ENCODE measurements around the gene TGIF2. TPM values are rescaled to one million over a fixed set of nuclear protein-coding genes. Genes with fewer than 3 reads are reported as not detected.
A peak's percentile ranks its signal among the peaks of the same experiment; 100 is the strongest.

Gene TGIF2
- total RNA-seq, 1 experiment from 2014 or later: 17.1 TPM

DNA sequence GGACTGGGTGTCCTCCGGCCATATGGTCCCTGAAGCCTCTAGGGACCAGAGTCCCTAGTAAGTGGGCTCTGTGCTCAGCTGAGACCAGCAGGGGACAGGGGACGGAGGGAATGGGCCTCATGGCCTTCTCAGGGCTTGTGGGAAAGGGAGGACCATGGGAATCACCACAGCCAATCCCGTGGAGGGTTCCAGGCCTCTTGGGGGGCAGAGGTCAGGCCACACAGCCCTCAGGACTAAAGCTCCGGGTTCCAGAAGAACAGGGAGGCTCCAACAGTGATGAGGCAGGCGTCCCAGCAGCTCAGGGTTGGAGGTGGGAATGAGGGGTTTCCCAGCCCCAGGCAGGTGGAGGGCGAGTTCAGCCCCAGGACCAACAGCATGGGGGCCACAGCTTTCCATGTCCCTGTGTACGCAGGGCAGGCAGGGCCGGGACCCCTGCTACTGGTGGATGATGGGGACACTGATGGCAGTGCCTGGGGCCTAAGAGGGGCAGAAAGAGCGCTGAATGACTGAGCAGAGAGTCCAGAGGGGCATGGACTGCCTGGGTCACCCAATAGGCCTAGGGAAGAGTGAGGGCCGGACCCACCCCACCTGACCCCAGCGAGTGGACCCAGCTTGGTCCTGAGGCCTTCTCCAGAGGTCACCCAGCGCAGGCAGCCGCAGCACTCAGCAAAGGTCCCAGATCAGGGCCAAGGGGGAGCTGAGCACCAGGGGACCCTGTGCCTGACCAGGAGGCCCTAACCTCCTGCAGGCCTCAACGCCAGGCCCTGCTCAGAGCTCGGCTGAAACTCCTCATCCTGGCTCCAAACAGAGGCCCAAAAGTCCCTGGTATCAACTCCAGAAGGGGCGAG lies 23.2 kb upstream of the TGIF2 start:
- intact Hi-C loops (cut with micrococcal nuclease): no loop called here
- RAD21 ChIA-PET (ENCODE audit: low non-redundant PET in 1 of 2, low total read pairs in 2 of 2, uncharacterized antibody in 2 of 2, unreplicated experiment in 2 of 2): no interaction called here
- Histone ChIP-seq H4K20me1 (ENCODE audit: insufficient read depth) (no peaks in the 10 kb centered on the region), H2AFZ (ENCODE audit: low read depth, low read length, poor library complexity, severe bottlenecking) (no peak overlapping the region), H3K79me2 (ENCODE audit: insufficient read depth, low read length) (no peaks in the 10 kb centered on the region), H3K9me3 (ENCODE audit: control insufficient read depth in 1 of 2, insufficient read depth in 1 of 2, low read depth in 1 of 2, low read length in 2 of 2) (no peaks in the 10 kb centered on the region), H3K4me3 (replicated peaks in 1 of 2; ENCODE audit: low read depth in 1 of 2, low read length in 2 of 2) (no peak overlapping the region), H3K4me1 (ENCODE audit: control insufficient read depth in 1 of 2, insufficient read depth in 2 of 2, low read length in 2 of 2) (no peaks in the 10 kb centered on the region), H3K36me3 (ENCODE audit: control insufficient read depth in 1 of 2, insufficient read depth in 2 of 2, low read length in 2 of 2) (peaks cover 0 to 5% of the 10 kb centered on the region in 2 experiments; a peak in 1 of 4 replicates), H3K4me2 (ENCODE audit: low read length) (no peak overlapping the region), H3K9me2 (ENCODE audit: insufficient read depth) (no peaks in the 10 kb centered on the region), H3K27me3 (ENCODE audit: insufficient read depth, low read length) (no peaks in the 10 kb centered on the region; the same call in 1 of the 2 replicates), H3K9ac (ENCODE audit: low read length) (no peak overlapping the region), H3K27ac (ENCODE audit: low read depth, low read length) (no peak overlapping the region)
- CTCF ChIA-PET: no interaction called here
- DNase-seq (ENCODE audit: low read depth, low spot score) (no peak), ATAC-seq (peak; percentile 18; the same call in 1 of the 2 replicates)
- TF ChIP-seq, protein P1, sequence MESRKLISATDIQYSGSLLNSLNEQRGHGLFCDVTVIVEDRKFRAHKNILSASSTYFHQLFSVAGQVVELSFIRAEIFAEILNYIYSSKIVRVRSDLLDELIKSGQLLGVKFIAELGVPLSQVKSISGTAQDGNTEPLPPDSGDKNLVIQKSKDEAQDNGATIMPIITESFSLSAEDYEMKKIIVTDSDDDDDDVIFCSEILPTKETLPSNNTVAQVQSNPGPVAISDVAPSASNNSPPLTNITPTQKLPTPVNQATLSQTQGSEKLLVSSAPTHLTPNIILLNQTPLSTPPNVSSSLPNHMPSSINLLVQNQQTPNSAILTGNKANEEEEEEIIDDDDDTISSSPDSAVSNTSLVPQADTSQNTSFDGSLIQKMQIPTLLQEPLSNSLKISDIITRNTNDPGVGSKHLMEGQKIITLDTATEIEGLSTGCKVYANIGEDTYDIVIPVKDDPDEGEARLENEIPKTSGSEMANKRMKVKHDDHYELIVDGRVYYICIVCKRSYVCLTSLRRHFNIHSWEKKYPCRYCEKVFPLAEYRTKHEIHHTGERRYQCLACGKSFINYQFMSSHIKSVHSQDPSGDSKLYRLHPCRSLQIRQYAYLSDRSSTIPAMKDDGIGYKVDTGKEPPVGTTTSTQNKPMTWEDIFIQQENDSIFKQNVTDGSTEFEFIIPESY (IDR thresholded peaks at IDR 0.05; ENCODE audit: extremely low read depth, insufficient replicate concordance, low read length): no peak
- TF ChIP-seq SIN3A (IDR thresholded peaks at IDR 0.05; ENCODE audit: low read depth) (no peak), ZNF274 (IDR thresholded peaks at IDR 0.05; ENCODE audit: low read depth, low read length) (no peak), YY1 (IDR thresholded peaks at IDR 0.05; ENCODE audit: extremely low read depth, insufficient replicate concordance, low read depth, low read length) (no peak), POLR2A (IDR thresholded peaks at IDR 0.05; ENCODE audit: borderline replicate concordance, extremely low read depth, insufficient read depth, insufficient read length) (no peak), SRF (IDR thresholded peaks at IDR 0.05; ENCODE audit: low read depth) (no peak), RAD21 (IDR thresholded peaks at IDR 0.05; ENCODE audit: low read depth) (no peak), CBX3 (IDR thresholded peaks at IDR 0.05; ENCODE audit: low read depth) (no peak), ZFX (IDR thresholded peaks at IDR 0.05) (no peak), SP1 (IDR thresholded peaks at IDR 0.05; ENCODE audit: low read depth) (no peak), EGR1 (IDR thresholded peaks at IDR 0.05; ENCODE audit: low read depth) (no peak), EZH2 (IDR thresholded peaks at IDR 0.05) (no peak)
- TF ChIP-seq, protein P2, sequence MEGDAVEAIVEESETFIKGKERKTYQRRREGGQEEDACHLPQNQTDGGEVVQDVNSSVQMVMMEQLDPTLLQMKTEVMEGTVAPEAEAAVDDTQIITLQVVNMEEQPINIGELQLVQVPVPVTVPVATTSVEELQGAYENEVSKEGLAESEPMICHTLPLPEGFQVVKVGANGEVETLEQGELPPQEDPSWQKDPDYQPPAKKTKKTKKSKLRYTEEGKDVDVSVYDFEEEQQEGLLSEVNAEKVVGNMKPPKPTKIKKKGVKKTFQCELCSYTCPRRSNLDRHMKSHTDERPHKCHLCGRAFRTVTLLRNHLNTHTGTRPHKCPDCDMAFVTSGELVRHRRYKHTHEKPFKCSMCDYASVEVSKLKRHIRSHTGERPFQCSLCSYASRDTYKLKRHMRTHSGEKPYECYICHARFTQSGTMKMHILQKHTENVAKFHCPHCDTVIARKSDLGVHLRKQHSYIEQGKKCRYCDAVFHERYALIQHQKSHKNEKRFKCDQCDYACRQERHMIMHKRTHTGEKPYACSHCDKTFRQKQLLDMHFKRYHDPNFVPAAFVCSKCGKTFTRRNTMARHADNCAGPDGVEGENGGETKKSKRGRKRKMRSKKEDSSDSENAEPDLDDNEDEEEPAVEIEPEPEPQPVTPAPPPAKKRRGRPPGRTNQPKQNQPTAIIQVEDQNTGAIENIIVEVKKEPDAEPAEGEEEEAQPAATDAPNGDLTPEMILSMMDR (IDR thresholded peaks at IDR 0.05 in 2 of 3, conservative IDR thresholded peaks at IDR 0.05 in 1 of 3; ENCODE audit: borderline replicate concordance in 1 of 3, insufficient read depth in 1 of 3, low read depth in 2 of 3, low read length in 2 of 3): no peak
- TF ChIP-seq, protein P3, sequence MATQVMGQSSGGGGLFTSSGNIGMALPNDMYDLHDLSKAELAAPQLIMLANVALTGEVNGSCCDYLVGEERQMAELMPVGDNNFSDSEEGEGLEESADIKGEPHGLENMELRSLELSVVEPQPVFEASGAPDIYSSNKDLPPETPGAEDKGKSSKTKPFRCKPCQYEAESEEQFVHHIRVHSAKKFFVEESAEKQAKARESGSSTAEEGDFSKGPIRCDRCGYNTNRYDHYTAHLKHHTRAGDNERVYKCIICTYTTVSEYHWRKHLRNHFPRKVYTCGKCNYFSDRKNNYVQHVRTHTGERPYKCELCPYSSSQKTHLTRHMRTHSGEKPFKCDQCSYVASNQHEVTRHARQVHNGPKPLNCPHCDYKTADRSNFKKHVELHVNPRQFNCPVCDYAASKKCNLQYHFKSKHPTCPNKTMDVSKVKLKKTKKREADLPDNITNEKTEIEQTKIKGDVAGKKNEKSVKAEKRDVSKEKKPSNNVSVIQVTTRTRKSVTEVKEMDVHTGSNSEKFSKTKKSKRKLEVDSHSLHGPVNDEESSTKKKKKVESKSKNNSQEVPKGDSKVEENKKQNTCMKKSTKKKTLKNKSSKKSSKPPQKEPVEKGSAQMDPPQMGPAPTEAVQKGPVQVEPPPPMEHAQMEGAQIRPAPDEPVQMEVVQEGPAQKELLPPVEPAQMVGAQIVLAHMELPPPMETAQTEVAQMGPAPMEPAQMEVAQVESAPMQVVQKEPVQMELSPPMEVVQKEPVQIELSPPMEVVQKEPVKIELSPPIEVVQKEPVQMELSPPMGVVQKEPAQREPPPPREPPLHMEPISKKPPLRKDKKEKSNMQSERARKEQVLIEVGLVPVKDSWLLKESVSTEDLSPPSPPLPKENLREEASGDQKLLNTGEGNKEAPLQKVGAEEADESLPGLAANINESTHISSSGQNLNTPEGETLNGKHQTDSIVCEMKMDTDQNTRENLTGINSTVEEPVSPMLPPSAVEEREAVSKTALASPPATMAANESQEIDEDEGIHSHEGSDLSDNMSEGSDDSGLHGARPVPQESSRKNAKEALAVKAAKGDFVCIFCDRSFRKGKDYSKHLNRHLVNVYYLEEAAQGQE (IDR thresholded peaks at IDR 0.05; ENCODE audit: low read depth): no peak
- BruUV-seq (replicated peaks): no TSS peak
- POLR2A ChIA-PET: no interaction called here
